HEK293T (cell line): ENCODE data around the gene ZBTB32.

Source experiments
- ARNT ChIP-seq: fragments of 450-650 bp; IDR thresholded peaks from 2 replicates; pipeline ENCODE4 v1.6.1; 2017; ENCODE audit warnings: mild to moderate bottlenecking
- BHLHE40 ChIP-seq: fragments of 450-650 bp; IDR thresholded peaks from 2 replicates; pipeline ENCODE4 v1.6.1; 2016; ENCODE audit warnings: mild to moderate bottlenecking, moderate library complexity, borderline replicate concordance
- ELF4 ChIP-seq: fragments of 450-650 bp; IDR thresholded peaks from 2 replicates; pipeline ENCODE4 v1.6.1; 2017; ENCODE audit warnings: antibody characterized with exemption
- FOXA1 ChIP-seq: fragments of 450-650 bp; IDR thresholded peaks from 2 replicates; pipeline ENCODE4 v1.6.1; 2016; ENCODE audit warnings: mild to moderate bottlenecking
- FOXK2 ChIP-seq: fragments of 450-650 bp; IDR thresholded peaks from 2 replicates; pipeline ENCODE4 v1.6.1; 2016; ENCODE audit warnings: mild to moderate bottlenecking
- LEF1 ChIP-seq: fragments of 450-650 bp; IDR thresholded peaks from 2 replicates; pipeline ENCODE4 v1.6.1; 2017; ENCODE audit warnings: mild to moderate bottlenecking, borderline replicate concordance
- NFRKB ChIP-seq: fragments of 450-650 bp; IDR thresholded peaks from 2 replicates; pipeline ENCODE4 v1.6.1; 2016; ENCODE audit warnings: mild to moderate bottlenecking, moderate library complexity
- PKNOX1 ChIP-seq: fragments of 450-650 bp; IDR thresholded peaks from 2 replicates; pipeline ENCODE4 v1.6.1; 2016
- SP1 ChIP-seq: fragments of 450-650 bp; IDR thresholded peaks from 2 replicates; pipeline ENCODE4 v1.6.1; 2017
- SUZ12 ChIP-seq: fragments of 450-650 bp; IDR thresholded peaks from 2 replicates; pipeline ENCODE4 v1.6.1; 2016; ENCODE audit warnings: mild to moderate bottlenecking
- TARDBP ChIP-seq: fragments of 450-650 bp; IDR thresholded peaks from 2 replicates; pipeline ENCODE4 v1.6.1; 2016

DNA sequence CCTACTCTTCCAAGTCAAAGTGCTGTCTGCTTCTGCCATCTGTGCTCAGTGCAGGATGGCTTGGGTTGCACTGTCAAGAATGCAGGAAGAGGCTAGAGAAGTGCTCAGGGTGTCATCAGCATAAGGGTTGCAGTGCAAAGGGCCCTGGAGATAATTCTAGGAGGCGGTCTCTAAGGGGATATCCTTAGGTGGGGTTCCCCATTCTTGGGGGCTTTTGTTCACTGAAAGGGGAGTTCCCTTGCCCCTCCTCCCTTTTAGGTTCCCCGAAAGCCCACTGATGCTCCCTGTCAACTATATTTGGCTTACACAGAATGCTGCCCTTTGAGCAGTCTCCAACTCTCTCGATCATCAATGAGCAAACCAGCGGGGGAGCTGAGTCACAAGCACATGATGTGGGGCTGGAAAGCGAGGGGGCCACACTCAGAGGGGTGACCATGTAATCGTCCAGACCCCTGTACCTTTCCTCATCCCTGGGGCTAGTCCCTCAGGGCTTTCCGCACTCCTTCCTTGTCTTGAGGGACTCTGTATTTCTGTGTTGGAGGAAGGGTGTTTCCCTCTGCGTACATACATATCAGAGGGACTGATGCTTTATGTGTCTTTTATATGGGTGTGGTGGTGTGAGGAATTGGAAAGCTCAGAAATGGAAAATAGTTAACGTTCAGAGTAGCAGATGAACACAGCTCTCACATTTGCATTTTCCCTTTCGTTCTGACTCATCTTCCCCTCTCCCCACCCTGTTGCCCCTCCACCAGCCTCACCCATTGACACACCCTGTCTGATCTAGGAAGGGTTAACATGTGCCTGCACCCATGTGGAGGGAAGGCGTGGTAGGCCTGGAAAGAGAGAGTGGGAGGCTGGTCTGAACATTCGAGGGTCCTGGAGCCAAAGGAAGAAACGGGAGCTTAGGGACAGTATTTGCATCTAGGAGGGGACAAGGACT is 6.7 kb downstream of the ZBTB32 start:
- TF ChIP-seq BHLHE40, result no peak
- TF ChIP-seq ARNT, result no peak
- TF ChIP-seq PKNOX1, result no peak
- no peak for TF ChIP-seq SUZ12
- TF ChIP-seq TARDBP, result no peak
- TF ChIP-seq NFRKB, result no peak
- no peak for TF ChIP-seq FOXK2
- TF ChIP-seq SP1, result no peak
- no peak for TF ChIP-seq LEF1
- no peak for TF ChIP-seq FOXA1
- TF ChIP-seq ELF4, result no peak
